GM12874 (cell line): ENCODE measurements around the gene HS3ST4.

Experiments
- TF ChIP-seq, protein P1 (sequence below): IDR thresholded peaks from 2 replicates; pipeline ENCODE4 v1.5.1; 2011; ENCODE audit warnings: low read depth, mild to moderate bottlenecking, control low read depth, low read length, moderate library complexity; ENCODE audit not compliant: insufficient read depth

The HS3ST4 gene

DNA sequence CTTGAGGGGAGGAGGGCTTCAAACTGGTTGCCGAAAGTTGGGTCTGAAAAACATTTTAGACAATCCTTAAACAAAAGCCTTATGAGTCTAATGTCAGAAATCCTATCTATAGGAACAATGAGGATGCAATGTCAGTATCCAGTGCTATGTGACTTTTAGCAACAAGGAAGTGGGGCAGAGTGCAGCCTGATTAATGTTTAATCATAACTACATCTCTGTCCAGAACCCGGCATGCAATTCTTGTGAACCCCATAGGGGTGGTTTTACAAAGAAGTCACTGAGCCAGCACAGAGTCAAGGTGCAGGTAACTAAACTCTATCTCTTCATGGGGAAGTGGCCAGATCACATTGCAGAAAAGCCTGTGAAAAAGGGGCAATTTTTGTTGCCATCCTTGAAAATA lies 267.5 kb downstream of the HS3ST4 start:
- TF ChIP-seq, protein P1, sequence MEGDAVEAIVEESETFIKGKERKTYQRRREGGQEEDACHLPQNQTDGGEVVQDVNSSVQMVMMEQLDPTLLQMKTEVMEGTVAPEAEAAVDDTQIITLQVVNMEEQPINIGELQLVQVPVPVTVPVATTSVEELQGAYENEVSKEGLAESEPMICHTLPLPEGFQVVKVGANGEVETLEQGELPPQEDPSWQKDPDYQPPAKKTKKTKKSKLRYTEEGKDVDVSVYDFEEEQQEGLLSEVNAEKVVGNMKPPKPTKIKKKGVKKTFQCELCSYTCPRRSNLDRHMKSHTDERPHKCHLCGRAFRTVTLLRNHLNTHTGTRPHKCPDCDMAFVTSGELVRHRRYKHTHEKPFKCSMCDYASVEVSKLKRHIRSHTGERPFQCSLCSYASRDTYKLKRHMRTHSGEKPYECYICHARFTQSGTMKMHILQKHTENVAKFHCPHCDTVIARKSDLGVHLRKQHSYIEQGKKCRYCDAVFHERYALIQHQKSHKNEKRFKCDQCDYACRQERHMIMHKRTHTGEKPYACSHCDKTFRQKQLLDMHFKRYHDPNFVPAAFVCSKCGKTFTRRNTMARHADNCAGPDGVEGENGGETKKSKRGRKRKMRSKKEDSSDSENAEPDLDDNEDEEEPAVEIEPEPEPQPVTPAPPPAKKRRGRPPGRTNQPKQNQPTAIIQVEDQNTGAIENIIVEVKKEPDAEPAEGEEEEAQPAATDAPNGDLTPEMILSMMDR: no peak

GRCh38 chr16:25966172-25967097 lies 274.7 kb downstream of the HS3ST4 start:
- TF ChIP-seq, protein P1: no peak

DNA sequence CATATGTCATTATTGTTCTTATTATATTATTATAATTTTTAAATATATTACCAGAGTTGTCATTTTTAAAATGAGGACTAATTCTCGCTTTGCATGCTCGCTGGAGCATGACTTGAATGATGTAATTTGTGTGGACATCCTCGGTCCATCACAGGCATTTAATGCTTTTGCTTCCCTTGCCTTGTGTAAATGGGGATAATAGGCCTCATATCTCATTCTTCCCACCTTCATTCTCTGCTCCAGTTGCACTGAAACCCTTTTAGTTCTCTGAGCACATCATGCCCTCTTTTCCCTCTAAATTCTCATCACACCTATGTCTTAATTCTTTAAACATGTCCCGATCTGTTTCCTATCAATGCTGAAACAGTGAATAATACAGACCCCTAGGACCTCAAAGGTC lies 285.4 kb downstream of the HS3ST4 start:
- TF ChIP-seq, protein P1: no peak

DNA sequence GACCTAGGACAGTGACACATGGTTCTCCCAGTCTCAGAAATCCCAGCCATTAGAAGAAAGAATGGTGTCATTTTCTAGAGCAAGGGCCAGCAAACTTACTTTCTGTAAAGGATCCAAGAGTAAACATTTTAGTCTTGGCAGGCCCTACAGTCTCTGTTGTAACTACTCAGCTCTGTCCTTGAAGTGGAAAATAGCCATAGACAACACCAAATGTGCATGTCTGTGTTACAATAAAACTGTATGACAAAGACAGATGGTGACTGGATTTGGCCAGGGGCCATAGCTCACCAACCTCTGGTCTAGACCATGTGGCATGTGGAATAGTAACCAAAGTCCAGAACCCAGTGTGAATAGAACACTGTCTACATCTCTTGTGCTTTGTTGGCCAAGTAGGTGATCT lies 286.5 kb downstream of the HS3ST4 start:
- TF ChIP-seq, protein P1: no peak

- TF ChIP-seq, protein P1: no peak
These were observed 296.3 kb downstream of the HS3ST4 start for GRCh38 chr16:25988084-25988483.

DNA sequence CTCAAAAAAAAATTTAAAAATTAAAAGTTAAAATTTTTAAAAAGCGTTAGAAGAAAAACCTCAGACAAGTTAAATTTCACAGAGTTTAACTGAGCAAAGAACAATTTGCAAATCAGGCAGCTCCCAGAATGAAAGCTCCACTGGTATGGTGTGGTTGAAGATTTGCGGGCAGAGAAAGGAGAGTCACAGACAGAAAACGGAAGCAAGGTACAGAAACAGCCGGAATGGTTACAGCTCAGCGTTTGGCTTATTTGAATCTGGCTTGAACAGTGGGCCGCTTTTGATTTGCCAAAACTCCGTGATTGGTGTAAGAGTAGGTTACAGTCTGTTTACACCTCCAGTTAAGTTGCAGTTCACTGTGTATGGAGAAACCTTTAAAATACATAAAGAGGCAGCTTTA lies 297.1 kb downstream of the HS3ST4 start:
- TF ChIP-seq, protein P1: no peak

GRCh38 chr16:25996052-25996451 lies 304.3 kb downstream of the HS3ST4 start:
- TF ChIP-seq, protein P1: no peak
